GM19240 (cell line): ENCODE data around the gene RGMB.

Source experiments
- DNase-seq: peaks from one replicate; pipeline ENCODE4 v3.0.0; 2011; ENCODE audit warnings: low spot score; ENCODE audit not compliant: insufficient read length

RGMB gene

DNA sequence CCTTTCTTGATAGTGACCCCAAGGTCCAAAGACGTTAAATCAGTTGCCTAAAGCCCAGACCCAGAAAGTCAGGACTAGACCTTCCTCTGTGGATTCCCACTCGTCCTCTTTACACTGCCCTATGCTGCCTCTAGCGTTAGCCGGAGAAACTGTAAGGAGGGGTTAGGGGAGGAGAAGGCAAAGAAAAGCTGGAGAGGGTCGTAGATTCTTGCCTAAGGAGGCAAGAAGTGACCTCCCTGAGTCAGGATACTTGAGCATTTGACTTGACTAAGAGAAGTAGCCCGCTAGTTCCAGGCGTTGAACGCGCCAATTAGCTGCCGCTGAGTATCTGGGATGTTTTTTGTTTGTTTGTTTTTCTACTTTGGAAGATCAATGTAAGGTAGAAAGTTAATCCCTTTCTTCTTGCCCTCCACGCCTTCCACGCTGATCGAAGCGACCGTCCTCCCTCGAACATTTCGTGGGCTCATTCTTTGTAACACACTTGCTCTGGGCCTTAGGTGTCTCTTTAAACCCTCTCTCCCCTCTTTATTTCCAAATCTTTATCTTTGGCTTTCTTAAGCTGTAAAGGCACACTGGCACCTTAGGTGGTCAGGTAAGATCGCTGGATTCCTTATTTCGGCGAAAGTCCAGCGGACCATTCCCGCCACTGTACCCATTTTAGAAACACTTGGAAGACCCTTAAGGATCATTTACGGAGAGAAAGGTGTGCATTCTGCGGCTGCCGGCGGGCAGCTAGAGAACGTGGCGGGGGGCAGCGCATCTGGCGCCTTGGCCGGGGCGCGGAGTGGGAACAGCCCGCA, 5.1 kb upstream of the RGMB start:
- no peak for DNase-seq

DNA sequence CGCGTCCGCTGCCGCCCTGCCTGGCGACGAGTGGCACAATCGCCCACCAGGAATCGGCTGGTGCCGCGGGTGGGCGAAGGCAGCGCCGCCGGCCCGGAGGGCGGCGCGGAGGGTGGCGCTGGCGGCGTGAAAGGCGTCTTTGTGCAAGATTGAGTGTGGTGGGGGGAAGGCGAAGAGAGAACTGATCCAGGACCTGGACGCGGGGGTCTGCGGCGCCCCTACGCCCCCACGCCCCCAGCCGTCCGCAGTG, 4.6 kb upstream of the RGMB start:
- DNase-seq: no peak

DNA sequence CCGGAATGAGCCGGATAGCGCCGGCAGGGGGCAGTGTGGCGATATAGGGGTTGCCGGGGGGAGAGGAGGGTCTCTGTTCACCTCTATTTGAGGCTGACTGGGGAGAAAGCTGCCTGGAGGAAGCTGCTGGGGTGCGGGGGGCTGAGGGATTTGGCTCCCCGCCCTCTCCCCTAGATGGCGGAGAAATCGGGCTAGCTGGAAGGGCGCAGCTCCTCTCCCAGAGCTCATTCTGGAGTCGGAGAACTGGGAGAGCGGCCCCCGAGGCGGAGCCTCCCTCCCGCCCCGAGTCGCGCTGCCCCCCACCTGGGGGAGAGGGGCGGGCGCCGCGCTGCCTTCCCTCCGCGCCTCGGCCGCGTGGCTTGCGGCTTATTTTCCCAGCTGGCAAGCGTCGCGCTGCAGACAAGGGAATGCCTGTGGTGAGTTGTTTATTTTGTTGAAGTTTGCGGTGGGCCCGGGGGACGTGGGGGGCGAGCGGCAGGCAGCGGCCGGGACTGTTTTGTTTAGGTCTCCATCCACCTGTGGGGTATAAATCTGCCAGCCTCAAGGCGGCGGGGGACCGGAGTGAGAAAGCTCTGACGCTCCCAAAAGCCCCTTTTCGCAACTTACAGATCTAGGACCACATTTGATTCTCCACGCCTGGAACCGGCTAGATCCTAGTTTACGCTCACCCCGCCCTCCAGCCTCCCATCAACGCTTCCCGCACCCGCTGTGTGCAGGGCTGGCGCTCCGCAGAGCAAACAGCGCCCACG, 4.1 kb upstream of the RGMB start:
- DNase-seq: no peak

DNA sequence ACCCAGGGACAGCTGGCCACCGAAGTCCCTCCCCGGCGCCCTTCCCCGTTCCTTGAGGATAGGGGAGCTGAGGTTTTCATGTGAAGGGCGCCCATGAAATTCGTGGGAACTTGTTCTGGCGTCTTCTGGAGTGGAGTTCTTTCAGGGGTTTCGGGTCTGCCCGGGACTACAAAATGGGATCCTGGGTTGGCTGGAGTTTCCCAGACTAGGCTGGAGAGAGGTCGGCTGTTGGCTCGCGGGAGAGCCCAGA, 3.6 kb upstream of the RGMB start:
- no peak for DNase-seq

DNA sequence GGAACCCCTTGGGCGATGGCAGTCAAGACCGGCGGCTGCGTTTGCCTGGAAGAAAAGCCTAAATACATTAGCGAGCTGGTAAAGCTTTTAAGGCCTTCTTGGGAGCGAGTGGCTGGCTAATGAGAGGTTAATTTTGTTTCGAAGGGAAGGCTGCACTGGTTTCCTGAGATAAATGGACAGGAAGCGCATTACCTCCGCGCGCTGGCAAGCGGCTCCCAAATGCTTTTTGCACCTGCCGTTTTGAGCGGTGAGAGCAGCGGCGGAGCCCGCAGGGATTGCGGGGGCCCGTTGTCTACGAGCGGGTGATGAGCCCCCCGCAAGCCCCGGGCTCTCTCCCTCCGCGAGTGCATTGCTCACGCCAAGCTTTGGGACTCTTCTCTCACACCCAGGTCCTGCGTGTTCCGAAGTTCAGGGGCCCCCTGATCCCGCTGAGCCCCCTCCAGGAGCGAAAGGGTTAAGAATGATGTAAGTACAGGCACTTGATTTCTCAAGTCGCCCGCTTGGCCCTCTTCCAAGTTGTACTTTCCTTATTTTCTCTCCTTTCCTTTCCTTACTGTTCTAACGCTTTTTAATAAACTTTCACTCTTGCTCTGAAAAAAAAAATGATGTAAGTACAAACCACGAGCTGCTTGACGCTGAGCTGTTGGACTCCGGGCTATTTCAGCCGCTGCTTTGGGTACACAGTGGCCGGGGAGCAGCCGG, 3.1 kb upstream of the RGMB start:
- DNase-seq: no peak

DNA sequence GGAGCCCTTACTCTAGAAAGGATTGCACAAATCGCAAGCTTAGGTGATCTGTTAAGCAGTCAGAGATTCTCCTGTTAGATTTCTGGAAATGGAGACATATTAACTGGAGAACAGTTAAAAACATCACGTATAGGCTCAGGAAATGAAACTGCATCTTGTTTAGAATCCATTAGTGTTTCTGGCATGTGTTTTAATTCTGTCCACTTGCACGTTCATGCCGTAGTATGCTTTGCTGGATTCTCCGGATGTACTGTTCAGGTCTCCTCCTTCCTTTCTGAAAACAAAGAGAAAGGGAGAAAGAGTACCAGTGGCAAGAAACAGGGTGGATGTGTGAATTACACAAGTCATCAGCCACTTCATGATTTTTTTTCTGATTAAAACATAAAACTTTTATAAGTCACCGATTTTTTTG, 2.5 kb upstream of the RGMB start:
- DNase-seq: no peak

DNA sequence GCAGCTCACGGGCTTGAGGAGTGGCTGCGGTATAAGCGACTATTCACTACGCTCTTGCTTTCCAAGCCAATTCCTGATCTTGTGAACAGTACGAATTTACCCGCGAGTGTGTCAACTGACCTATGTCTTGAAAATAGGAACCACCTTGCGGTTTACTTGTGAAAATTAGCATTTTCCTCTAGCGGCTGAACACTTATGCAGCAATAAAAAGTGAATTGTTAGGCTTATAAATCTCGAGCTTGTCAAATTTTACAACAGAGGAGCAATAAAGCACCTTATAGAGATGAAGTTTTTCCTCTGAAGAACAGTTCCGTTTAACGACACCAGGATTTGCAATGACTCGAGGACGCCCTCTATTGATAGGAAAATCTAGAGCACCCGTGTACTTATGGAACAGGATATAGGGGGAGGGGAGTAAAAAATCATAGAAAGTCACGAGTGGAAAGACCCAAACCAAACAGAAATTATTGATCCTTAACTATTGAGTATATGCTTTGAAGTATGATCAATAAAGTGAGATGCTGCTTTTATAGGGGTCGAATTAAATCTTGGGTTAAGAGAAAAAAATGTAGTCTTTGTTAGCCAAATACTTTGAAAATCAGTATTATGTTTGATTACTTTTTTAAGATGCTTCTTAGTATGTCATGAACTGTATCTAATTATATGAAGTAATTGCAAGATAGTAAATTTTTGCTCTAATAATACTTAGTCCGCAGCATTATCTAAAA, 1.9 kb upstream of the RGMB start:
- no peak for DNase-seq

DNA sequence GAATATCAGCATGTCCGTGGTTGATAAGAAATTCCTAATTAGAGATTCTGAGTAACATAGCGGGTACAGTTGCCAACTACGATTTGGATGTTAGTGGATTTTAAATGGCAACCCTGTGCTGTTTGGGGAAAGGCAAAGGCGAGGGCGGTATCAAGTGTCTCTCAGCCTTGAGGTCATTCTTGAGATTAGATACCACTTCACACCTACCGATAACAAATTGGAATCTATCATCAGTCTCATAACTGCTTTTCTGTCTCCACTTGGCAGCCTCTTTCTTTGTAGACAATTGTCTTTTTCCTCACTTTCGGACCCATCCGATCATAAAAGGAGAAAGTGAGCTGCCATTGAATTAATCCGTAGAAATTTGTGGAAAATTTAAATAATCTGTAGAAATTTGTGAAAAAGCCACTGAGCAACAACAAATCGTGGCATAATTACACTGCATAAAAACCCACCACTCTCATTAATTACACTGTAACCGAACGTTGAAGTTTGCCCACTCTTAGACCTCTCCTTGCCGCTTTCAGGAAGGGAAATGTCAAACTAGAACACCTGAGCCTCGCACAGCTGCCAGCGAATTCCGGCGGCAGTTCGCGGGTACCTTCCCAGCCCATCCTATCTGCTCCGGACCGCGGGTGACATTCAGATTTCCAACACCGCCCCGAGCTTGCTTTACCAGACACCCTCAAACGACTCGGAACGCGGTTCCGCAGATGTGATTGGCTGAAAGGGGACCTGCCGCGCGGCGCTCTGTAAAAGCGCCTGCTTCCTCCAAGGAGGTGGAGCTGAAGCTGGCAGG, 849 bp upstream of the RGMB start:
- DNase-seq: no peak

DNA sequence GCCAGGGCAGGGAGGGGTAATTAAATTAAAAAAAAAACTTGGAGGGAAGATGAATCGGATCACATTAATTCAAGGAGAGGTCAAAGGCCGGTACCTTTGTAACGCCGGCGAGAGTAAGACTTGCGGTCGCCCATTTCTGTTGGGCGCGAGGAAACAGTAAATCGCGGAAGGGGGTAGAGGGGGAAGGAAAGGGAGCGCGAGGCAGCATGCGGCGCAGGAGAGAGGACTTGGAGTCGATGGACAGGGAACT, 324 bp upstream of the RGMB start:
- DNase-seq: no peak

DNA sequence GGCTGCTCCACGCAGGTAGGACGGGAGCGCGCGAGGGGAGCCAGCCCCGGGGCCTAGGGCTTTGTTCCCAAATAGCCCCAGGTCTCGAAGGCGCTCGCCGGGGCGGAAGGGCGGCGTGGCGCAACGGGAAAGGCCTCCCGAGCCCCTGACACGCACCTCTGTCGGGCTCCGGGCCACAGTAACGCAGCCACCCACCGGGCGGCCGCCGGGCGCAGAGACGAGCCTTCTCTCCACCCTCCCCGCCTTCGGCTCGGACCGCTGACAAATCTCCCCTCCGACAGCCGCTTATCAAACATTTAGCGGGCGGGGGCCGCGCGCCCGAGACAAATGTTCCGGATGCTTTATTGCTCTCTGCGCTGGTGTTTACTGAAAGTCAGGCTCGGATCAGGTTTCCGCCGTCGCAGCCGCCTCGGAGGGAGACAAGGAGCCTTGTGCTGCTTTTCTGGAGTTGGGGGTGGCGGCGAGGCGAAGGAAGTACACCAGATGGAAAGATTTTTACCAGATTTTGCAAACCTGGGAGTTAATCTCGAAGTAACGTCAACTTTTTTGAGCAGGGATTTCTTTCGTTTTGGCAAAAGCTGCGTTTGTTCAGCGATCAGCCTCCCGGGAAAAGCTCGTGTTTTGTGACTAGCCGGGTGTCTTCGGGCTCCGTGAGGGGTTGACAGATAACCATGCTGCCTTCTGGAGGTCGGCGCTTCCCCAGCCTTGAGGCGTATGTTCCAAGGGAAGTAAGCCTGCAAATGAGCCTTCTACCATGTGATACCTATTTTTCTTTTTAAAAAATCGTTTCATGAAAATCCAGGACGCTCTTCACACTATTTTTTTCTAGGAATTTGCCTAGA, 950 bp downstream of the RGMB start:
- no peak for DNase-seq

DNA sequence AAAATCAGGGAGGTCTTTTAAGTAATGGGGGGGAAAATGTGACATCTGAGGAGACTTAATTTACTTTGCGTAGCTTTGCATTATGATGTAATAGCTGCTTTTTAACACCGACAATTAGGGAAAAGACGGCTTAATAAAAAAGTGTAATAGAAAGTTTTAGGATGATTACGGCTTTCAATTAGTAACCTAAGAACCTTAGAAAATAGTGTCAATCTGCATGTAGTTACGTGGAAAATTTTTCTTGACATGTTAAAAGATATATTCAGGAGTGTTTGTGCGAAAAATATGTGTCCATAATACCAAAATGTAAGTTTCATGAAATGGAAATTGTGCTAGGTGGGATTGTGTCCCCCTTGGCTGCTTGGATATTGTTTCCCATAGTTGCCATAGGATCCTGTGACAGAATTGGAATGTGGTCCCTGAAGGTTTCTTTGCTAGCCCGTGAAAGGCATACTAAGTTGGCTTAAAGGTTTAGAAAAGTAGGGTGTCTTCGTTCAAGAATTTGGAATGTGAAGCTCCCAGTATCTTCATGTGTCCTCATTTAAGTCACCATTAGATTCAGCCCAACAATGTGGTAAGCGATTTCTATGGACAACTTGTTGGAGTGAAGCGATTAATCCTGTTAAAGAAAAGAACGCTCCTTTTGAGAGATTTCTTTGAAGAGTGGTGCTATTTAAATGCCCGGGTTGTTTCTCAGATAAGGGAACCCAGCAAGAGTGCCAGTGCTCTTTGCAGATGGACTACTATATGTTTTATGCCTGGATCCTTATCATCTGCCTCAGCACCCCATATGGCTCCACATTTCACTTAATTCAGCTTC, 2.0 kb downstream of the RGMB start:
- DNase-seq: no peak

DNA sequence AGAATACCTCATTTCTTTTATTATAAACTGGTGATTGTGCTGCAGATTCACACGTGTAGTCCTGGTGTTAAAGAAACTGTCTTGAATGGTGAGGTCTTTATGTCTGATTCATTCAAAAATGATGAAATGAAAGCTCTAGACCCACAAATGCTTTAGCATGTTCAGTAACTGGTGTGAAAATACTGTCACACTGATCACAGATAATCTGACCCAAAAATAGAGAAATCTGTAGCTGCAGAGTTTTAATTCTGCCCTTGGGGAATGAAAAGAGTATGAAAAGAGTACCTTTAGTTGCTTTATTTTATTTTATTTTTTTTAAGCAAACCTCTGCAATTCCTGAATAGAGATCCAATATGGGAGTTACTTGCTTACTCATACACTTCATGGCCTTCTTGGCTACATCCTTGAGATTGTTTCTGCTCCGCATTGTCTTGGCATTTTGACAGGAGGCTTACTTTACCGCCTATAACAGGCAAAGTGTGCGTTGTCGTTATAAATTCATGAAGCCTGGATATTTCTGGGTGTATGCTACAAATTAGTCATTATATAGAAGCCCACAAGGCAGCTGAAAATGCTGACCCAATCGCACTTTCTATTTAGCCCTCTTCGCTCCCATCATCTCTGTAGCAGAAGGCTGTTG, 2.7 kb downstream of the RGMB start:
- no peak for DNase-seq

DNA sequence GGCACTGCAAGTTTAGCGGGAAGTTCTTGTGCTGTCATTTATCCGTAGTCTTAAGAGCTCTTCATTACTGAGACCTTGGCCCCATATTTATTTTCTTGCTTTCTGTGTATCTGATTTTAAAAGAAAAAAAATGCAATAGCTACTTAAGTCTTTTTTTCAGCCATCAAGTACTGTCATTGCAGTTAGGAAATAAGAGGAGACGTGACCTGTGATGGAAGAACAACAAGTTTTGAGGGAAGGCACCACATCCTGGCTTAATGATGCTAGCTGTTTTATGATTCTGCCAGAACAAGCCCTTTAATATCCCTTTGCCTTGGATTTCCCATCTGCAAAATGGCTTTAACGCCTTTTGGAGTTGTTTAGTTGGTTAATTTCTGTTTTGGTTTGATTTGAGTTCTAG, 3.8 kb downstream of the RGMB start:
- no peak for DNase-seq

DNA sequence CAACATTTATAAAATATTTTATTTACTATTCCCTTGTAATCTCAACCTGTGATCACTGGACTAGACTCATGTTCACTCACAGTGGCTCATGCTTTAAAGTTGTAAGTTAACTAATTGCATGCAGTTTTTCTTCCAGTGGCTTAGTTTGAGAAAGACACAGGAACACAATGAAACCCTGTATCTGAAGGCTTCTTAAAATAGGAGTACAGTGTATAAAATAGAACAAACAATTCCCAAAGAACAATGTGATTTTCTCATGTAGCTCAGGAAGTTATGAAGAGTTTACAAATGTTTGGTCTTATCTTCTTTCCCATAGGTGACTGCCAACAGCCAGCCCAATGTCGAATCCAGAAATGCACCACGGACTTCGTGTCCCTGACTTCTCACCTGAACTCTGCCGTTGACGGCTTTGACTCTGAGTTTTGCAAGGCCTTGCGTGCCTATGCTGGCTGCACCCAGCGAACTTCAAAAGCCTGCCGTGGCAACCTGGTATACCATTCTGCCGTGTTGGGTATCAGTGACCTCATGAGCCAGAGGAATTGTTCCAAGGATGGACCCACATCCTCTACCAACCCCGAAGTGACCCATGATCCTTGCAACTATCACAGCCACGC, 5.9 kb downstream of the RGMB start:
- no peak for DNase-seq

DNA sequence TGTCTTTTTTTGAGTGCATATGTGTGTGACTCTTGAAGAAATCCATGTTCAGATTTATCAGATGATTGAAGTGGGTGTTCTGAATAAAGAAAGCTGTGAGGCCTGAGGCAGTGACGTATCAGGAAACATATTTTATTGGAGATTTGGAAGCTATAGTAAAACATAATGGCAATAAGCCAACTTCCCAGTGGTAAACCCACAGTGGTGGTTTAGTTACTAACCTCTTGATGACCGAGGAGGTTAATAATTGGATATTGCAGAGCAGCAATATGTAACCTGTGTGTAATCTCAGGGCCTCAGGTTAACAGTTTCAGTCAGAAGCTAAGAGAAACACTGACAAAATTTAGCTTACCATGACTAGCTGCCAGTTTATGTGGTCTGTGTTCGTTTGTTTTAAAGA, 6.9 kb downstream of the RGMB start:
- DNase-seq: no peak

DNA sequence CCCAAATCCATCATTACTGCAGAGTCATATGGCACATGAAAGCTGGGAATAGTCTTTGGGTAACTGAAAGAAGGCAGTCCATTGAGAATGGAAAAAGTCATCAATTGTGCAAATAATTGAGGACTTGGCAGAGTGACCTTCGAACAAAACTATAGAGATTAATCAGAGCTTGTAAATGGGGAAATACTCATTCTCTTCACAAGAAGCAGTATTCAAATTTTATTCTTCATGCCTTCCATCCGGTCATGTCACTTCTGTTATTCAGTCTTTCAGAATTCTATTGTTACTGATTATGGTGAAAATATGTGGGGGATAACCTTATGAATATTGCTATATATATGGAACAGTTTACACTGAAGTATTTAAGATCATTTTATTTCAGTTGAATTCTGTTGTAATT, 8.1 kb downstream of the RGMB start:
- DNase-seq: no peak

DNA sequence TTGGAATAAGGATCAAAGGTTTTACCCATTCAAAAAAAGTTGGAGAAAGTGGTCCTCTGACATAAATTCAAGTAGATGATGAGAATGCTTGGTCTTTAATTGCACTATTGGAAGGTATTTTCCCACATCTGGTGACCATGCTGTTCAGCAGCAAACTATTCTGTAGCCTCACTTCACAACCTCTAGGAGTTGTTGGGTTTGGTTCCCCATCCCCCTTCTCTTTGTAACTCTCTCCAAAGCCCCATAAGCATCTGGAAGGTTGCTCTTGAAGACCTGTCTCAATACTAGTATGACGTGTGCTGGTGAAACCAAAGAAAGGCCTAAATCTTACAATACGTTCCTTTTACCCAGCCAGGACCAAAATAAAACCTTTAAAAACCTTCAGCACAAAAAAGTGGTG, 8.5 kb downstream of the RGMB start:
- DNase-seq: no peak

DNA sequence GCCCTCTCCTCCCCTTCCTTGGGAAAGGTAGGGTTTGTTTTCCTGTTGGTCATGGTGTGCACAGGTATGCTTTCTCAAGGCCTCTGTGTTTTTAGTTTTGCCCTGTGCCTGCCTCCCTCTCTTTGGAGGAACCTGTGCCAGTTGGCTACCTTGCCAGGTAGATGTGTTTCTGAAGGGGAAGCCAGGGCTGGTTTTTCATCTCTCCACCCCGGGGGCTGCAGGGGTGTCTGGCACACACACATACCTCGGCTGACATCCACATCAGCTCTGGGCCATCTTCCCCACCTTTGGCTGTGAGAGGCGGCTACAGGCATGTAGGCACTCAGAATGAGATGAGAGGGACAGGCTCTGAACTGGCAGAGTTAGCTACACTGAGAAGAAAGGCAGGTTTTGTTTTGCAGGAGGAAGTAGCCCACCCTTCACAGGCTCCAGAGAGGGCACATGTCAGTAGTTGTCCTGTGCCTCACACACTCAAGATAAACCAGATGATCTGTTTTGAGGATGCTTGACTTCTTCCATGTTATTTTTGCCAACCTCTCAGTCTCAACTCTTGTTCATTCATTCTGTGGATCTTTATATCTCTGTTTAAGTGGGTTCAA, 9.7 kb downstream of the RGMB start:
- DNase-seq: no peak

DNA sequence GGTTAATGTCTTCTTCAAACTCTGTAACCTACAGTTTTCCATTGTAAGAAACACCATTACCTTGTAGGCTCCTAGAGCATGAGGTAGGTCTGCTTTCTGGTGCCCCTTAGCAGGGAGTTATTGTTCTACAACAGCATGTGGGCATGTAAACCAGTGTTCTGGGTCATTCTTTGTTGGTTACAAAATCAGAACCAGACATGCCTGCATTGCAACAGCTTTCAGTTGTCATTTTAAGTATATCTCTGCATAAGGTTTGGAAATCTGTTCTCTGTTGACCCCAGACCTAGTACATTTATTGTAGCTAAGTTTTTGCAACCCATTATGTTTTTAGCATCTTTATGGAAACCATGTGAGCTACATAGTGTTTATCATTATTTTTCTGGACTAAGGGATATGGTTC, 10.9 kb downstream of the RGMB start:
- no peak for DNase-seq
